Ishikawa (cell line): ENCODE data around the gene PPP1R12B.

Experiments
- CEBPB ChIP-seq: IDR thresholded peaks from 2 replicates; pipeline ENCODE4 v1.6.1; 2012
- CREB1 ChIP-seq: IDR thresholded peaks from 2 replicates; pipeline ENCODE4 v1.6.1; 2012; ENCODE audit warnings: low read depth
- EGR1 ChIP-seq: IDR thresholded peaks from 2 replicates; pipeline ENCODE4 v1.6.1; 2012
- EP300 ChIP-seq: IDR thresholded peaks from 2 replicates; pipeline ENCODE4 v1.6.1; 2012; ENCODE audit warnings: borderline replicate concordance
- FOXM1 ChIP-seq: IDR thresholded peaks from 2 replicates; pipeline ENCODE4 v1.6.1; 2012; ENCODE audit warnings: low read depth, borderline replicate concordance
- NFIC ChIP-seq: IDR thresholded peaks from 2 replicates; pipeline ENCODE4 v1.6.1; 2012
- RAD21 ChIP-seq: IDR thresholded peaks from 2 replicates; pipeline ENCODE4 v1.6.1; 2012; ENCODE audit warnings: low read depth
- TAF1 ChIP-seq: IDR thresholded peaks from 2 replicates; pipeline ENCODE4 v1.6.1; 2012; ENCODE audit warnings: low read depth, mild to moderate bottlenecking
- TCF12 ChIP-seq: IDR thresholded peaks from 2 replicates; pipeline ENCODE4 v1.6.1; 2012; ENCODE audit warnings: low read depth
- TEAD4 ChIP-seq: IDR thresholded peaks from 2 replicates; pipeline ENCODE4 v1.6.1; 2012
- YY1 ChIP-seq: IDR thresholded peaks from 2 replicates; pipeline ENCODE4 v1.6.1; 2012; ENCODE audit warnings: low read depth
- ZBTB7A ChIP-seq: IDR thresholded peaks from 2 replicates; pipeline ENCODE4 v1.6.1; 2012; ENCODE audit warnings: low read depth
- TF ChIP-seq, protein P1 (sequence below): IDR thresholded peaks from 2 replicates; pipeline ENCODE4 v1.6.1; 2012; ENCODE audit warnings: low read depth, mild to moderate bottlenecking
- TF ChIP-seq, protein P2 (sequence below): IDR thresholded peaks from 2 replicates; pipeline ENCODE4 v1.6.1; 2012
- TF ChIP-seq, protein P3 (sequence below): IDR thresholded peaks from 2 replicates; pipeline ENCODE4 v1.6.1; 2012

The PPP1R12B gene

DNA sequence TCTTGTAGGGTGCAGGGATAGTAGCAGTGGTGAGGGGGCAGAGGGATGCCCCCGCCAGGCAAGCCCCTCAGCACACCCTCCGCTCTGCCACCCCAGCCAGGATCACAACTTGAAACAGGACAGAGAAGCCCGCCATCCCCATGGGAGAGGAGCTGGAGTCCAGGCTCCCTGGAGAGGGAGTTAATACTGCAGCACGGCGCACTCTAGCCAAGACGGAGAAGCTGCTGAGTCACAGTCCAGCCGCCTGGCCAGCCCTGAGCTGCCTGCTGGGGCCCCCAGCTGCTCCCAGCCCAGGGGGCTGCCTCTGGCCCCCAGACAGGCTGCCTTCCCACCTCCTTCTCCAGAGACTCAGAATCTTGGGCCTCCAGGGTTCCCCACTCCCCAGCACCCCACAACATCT lies 274.6 kb downstream of the PPP1R12B start:
- TF ChIP-seq EGR1 (no peak), ZBTB7A (no peak), EP300 (no peak), RAD21 (no peak), TEAD4 (no peak), YY1 (no peak), CEBPB (no peak)
- TF ChIP-seq, protein P1, sequence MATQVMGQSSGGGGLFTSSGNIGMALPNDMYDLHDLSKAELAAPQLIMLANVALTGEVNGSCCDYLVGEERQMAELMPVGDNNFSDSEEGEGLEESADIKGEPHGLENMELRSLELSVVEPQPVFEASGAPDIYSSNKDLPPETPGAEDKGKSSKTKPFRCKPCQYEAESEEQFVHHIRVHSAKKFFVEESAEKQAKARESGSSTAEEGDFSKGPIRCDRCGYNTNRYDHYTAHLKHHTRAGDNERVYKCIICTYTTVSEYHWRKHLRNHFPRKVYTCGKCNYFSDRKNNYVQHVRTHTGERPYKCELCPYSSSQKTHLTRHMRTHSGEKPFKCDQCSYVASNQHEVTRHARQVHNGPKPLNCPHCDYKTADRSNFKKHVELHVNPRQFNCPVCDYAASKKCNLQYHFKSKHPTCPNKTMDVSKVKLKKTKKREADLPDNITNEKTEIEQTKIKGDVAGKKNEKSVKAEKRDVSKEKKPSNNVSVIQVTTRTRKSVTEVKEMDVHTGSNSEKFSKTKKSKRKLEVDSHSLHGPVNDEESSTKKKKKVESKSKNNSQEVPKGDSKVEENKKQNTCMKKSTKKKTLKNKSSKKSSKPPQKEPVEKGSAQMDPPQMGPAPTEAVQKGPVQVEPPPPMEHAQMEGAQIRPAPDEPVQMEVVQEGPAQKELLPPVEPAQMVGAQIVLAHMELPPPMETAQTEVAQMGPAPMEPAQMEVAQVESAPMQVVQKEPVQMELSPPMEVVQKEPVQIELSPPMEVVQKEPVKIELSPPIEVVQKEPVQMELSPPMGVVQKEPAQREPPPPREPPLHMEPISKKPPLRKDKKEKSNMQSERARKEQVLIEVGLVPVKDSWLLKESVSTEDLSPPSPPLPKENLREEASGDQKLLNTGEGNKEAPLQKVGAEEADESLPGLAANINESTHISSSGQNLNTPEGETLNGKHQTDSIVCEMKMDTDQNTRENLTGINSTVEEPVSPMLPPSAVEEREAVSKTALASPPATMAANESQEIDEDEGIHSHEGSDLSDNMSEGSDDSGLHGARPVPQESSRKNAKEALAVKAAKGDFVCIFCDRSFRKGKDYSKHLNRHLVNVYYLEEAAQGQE = no peak
- TF ChIP-seq, protein P2, sequence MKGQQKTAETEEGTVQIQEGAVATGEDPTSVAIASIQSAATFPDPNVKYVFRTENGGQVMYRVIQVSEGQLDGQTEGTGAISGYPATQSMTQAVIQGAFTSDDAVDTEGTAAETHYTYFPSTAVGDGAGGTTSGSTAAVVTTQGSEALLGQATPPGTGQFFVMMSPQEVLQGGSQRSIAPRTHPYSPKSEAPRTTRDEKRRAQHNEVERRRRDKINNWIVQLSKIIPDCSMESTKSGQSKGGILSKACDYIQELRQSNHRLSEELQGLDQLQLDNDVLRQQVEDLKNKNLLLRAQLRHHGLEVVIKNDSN = no peak
- TF ChIP-seq, protein P3, sequence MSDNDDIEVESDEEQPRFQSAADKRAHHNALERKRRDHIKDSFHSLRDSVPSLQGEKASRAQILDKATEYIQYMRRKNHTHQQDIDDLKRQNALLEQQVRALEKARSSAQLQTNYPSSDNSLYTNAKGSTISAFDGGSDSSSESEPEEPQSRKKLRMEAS = no peak

DNA sequence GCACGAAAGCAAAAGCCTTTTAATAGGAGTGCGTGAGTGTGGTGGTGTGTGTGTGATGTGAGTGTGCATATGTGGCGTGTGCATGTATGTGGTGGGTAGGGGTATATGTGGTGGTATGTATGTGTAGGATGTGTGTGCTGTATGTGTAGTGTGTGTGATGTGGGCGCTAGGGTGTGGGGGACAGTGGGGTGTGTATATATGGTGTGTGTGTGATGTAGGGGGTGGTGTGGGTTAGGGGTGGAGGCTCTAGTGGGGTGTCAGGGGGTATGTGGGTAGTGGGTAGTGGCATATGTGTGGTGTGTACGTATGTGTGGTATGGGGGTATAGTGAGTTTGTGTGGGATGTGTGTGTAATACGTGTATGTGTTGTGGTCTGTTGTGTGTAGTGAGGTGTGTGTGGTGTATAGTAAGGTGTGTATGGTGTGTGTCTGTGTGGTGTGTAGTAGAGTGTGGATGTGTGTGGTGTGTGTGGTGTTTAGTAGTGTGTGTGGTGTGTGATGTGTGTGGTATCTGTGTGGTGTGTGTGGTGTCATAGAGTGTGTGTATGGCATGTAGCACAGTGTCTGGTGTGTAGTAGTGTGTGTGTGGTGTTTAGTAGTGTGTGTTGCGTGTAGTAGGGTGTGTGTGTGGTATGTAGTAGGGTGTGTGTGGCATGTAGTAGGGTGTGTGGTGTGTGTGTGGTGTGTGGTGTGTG lies 275.7 kb downstream of the PPP1R12B start:
- TF ChIP-seq CREB1 (no peak), EGR1 (no peak), TCF12 (no peak)
- TF ChIP-seq, protein P1 = no peak

DNA sequence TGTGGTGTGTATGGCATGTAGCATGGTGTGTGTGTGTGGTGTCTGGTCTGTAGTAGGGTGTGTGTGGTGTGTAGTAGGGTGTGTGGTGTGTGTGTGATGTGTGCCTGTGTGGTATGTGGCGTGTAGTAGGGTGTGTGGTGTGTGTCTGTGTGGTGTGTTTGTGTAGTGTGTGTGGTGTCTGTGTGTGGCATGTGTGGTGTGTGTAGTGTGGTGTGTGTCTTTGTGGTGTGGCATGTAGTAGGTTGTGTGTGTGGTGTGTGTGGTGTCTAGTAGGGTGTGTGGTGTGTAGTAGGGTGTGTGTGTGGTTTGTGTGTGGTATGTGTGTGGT lies 276.2 kb downstream of the PPP1R12B start:
- TF ChIP-seq TAF1 = no peak
- TF ChIP-seq RAD21 = no peak

DNA sequence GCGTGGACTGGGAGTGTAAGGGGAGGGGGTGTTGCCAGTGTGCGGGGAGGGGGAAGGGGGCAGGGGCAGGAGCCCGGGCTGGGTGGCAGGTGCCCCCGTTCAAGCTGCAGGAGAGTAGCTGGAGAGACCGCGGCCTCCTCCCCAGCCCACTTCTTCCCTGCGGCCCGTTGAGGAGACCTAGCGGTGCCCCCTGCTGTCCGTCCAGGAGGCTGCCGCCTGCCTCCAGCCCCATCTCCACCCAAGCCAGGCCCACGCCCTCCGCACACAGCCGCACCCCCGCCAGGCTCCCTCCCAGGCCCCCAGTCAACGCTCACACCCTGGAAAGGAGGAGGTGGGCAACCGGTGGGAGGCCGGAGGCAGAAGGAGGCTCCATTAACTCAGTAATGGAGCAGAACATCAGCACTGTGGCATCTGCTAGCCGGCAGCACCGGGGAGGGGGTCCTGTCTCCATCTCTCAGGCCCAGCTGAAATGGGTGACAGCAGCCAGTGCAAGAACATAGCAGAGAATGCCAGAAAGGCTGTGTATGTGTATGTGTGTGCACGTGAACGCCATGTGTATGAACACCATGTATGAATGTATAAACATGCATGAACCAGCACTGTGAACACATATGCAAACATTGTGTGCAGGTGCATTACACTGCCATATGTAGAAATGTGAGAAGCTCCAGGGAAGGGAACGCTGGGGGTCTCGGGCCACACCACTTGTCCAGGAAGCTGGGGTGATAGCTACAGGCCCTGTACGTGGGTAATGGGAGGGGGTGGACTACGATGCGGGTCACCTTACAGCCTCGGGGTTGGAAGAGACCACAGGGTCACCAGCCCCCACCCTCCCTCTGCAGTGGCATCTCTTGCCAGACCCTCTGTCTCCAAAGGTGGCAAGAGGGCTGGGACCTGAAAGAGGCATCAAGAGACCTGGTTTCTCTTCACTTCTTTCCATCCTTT lies 277.2 kb downstream of the PPP1R12B start:
- TF ChIP-seq TCF12 (no peak), RAD21 (peak; percentile 73; the same call in 1 of the 2 replicates)

DNA sequence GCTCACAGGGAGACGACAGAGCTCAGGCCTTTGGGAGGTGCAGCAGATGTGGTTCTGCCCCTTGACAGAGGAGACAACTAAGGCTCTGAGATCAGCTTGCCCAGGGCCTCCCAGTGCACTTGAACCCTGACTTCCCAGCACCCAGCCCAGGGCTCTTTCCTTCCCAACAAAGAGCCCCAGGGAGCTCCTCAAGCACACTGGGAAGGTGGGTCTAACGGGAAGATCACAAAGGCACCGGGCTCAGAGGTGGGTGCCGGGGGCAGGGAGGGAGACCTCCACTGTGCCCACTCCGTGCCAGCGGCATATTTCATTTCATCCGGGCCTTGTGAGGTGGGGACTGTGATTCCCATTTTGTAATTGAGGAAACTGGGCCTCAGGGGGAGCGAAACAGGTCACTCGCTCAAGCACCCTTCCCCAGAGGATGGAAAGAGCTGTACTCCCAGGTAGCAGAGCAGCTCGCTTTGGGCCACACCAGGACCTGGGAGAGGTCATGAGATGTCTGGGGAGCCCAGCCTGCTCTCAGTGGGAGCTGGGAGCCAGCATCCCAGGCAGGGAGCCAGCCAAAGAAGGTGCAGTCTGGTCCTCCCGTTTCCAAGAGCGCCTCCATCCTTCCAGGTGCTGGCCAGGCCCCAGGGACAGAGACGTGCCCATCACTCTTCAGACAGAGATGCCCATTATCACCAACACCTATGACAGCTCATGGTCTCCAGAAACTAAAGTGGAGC lies 279.5 kb downstream of the PPP1R12B start:
- TF ChIP-seq, protein P1 = no peak
- TF ChIP-seq FOXM1 (no peak), ZBTB7A (no peak), TAF1 (no peak), NFIC (no peak), EP300 (no peak), EGR1 (no peak), CREB1 (no peak), RAD21 (no peak)
- TF ChIP-seq, protein P3 = no peak
- TF ChIP-seq, protein P2 = no peak
